Coronary artery (tissue), 2 donors: ENCODE results near the gene GPR17.

Experiments
- DNase-seq: peaks from one replicate; pipeline ENCODE4 v3.0.0-alpha.2; 2017; ENCODE audit warnings: low spot score
- H3K27ac ChIP-seq, 2 donors: fragments of 200-600 bp; sonication (generic); one replicate each; pipeline ENCODE4 v1.5.1; 2016 to 2019
- H3K4me3 ChIP-seq: fragments of 200-600 bp; sonication (generic); 2 replicates; pipeline ENCODE4 v1.5.1; 2016; ENCODE audit warnings: mild to moderate bottlenecking, moderate library complexity
- TF ChIP-seq, protein P1 (sequence below): fragments of 200-600 bp; sonication (generic); IDR thresholded peaks from one replicate; pipeline ENCODE4 v1.5.1; 2019; ENCODE audit warnings: antibody characterized with exemption

The GPR17 gene

DNA sequence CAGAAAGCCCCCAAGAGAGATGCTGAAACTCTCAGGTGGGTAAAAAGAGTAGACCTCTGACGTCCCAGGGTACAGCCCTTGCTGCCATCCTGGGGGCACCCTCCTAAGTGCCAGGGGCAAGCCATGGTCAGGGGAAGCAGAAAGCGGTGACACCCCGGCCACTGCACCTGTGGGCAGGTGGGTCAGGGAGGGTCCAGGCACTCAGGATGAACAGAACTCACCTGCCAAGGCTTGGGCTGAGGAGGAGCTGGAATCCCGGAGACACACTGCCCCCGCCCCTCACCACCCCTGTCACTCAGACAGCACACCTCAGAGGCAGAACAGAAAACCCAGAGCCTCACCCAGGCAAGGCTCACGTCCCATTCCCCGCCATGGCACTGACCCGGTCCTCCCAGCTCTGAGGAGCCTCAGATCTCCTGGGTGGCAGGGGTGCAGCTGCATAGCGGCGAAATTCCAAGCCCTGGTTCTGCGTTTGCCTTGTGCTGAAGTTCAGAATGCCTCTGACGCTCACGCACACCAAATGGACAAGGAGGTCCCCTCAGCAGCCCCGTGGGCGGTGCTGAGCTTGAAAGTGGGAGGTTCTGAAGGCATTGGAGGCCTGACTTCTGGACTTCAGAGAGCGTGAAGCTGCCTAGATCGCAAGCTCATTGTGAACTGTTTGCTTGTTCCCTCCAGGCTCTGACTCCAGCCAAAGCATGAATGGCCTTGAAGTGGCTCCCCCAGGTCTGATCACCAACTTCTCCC lies 4.3 kb downstream of the GPR17 start:
- Histone ChIP-seq H3K27ac (peak overlapping the region; percentile 58 to 77), H3K4me3 (no peak overlapping the region)
- TF ChIP-seq, protein P1, sequence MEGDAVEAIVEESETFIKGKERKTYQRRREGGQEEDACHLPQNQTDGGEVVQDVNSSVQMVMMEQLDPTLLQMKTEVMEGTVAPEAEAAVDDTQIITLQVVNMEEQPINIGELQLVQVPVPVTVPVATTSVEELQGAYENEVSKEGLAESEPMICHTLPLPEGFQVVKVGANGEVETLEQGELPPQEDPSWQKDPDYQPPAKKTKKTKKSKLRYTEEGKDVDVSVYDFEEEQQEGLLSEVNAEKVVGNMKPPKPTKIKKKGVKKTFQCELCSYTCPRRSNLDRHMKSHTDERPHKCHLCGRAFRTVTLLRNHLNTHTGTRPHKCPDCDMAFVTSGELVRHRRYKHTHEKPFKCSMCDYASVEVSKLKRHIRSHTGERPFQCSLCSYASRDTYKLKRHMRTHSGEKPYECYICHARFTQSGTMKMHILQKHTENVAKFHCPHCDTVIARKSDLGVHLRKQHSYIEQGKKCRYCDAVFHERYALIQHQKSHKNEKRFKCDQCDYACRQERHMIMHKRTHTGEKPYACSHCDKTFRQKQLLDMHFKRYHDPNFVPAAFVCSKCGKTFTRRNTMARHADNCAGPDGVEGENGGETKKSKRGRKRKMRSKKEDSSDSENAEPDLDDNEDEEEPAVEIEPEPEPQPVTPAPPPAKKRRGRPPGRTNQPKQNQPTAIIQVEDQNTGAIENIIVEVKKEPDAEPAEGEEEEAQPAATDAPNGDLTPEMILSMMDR: no peak
- DNase-seq: no peak

DNA sequence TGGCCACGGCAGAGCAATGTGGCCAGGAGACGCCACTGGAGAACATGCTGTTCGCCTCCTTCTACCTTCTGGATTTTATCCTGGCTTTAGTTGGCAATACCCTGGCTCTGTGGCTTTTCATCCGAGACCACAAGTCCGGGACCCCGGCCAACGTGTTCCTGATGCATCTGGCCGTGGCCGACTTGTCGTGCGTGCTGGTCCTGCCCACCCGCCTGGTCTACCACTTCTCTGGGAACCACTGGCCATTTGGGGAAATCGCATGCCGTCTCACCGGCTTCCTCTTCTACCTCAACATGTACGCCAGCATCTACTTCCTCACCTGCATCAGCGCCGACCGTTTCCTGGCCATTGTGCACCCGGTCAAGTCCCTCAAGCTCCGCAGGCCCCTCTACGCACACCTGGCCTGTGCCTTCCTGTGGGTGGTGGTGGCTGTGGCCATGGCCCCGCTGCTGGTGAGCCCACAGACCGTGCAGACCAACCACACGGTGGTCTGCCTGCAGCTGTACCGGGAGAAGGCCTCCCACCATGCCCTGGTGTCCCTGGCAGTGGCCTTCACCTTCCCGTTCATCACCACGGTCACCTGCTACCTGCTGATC lies 4.9 kb downstream of the GPR17 start:
- no peak overlapping the region for H3K4me3 ChIP-seq
- peak overlapping the region; percentile 58 to 77 for H3K27ac ChIP-seq
- no peak for DNase-seq
- TF ChIP-seq, protein P1: no peak

DNA sequence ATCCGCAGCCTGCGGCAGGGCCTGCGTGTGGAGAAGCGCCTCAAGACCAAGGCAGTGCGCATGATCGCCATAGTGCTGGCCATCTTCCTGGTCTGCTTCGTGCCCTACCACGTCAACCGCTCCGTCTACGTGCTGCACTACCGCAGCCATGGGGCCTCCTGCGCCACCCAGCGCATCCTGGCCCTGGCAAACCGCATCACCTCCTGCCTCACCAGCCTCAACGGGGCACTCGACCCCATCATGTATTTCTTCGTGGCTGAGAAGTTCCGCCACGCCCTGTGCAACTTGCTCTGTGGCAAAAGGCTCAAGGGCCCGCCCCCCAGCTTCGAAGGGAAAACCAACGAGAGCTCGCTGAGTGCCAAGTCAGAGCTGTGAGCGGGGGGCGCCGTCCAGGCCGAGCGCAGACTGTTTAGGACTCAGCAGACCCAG lies 5.4 kb downstream of the GPR17 start:
- Histone ChIP-seq H3K4me3 (no peak overlapping the region), H3K27ac (peak overlapping the region; percentile 39 to 77)
- TF ChIP-seq, protein P1: no peak
- DNase-seq: no peak

DNA sequence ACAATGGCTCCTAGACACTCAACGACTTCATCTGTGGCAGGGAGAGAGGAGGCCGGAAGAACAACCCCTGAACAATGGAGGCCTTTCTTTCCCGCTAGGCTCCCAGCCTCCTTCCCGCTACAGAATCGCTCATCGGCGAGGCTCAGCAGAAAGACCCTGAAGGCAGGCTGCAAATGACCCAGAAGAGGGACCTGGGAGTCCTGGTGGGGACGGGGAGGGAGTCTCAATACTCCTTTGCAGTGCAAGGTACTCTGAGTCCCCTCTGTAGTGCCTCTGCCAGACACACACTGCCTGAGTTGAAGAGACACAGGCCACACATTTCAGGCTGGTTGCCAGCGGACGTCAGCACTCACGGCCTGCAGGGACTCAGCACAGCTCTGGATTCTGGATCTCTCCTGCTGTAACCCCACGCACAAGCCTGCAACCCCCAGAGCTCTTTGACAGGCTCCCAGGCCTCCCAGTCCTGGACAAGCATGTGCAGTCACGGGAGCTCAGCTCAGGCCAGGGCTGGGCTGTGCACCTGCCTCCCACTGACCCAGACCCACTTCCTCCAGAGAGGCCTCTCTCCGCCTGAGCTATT lies 6.1 kb downstream of the GPR17 start:
- H3K4me3 ChIP-seq: no peak overlapping the region
- peak overlapping the region; percentile 39 to 77 for H3K27ac ChIP-seq
- TF ChIP-seq, protein P1: no peak
- DNase-seq: no peak

DNA sequence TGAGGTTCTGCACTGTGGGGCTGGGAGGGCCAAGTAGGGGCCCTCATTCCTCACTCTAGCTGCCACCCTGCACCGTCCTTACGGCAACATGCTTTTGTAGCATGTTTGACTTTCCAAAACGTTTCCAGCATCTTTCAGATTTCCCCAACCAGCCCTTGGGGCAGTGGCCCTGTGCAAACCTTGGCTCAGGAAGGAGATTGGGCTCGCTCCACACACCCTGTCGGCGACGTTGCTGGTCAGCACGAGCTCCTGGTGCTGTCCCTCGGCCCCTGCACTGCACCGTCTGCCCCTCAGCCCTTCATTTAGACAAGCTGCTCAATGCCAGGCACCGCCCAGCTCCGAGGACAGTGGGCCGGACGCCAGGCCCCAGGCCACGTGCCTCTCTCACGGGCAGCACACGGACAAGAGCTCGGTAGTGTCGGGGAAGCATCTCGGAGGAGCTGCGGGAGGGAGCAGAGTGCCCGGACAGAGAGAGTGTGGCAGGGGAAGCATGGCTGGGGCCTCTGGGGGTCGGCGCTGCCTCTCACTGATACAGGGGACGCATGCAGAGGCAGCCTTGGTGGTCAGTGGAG lies 6.9 kb downstream of the GPR17 start:
- DNase-seq: no peak
- Histone ChIP-seq H3K27ac (peak overlapping the region; percentile 39 to 77), H3K4me3 (no peak overlapping the region)
- TF ChIP-seq, protein P1: no peak

DNA sequence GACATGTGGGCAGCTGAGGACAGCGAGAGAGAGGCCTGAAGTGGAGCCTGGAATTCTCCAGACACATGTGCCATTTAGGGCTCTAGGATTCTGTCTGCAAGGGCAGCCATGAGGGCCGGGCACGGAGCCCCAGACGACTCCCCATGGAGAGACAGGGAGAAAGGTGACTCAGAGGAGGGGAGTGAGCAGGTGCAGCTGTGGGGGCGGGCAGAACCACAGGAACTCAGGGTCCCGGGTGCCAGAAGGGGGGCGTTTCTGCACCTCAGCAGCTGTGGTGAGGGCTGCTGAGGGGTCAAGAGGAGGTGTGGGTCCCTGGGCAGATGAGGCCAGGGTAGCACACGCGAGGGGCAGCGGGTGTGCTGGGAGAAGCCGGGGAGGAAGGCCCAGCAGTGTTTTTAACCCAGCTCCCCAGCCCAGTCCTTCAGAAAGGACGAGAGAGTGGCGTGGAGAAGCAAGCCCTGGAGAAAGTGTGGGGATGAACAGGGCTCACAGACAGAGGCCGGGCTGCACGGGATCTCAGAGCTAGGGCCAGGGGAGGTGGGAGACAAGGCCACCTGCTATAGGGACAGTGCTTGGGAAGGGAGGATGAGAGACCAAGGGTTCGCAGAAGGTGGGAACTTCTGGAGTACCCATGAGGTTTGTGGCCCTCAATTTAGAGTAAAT lies 7.6 kb downstream of the GPR17 start:
- DNase-seq: no peak
- TF ChIP-seq, protein P1: no peak
- Histone ChIP-seq H3K27ac (peak overlapping the region; percentile 39 to 77), H3K4me3 (no peak overlapping the region)
